ENCODE measurements around the gene FRMD8. TPM values are rescaled to one million over a fixed set of nuclear protein-coding genes. Genes with fewer than 3 reads are reported as not detected.

The FRMD8 gene
- total and polyA plus RNA-seq, 2 experiments from 2014 or later: 32.6 to 64.6 TPM

DNA sequence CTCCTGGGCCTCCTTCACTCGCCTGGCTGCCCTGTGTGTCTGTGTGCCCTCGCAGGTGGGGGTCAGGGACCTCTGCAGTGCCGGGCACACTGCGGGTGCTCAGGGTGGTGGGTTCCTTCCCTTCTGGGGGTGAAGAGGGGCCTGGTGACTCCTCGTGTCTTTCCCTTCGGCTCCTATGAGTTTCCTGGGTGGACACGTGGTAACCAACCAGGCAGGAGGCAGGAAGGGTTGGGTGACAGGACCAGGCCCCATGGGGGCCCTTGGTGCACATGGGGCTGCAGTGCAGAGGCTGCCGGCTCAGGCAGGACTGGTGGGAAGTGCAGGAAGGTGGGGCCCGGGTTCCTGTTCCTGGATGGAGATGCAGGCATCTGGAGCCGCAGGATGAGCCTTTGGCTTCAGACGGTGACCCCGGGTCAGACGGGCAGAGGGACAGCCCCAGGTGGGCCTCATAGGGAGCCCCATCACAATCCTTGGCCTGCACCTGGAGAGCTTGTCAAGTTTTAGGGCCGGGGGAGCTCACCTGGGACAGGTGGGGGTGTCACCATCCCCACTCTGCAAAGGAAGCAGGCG lies 9.6 kb downstream of the FRMD8 start:
- Histone ChIP-seq H3K4me3 (no peak overlapping the region), H3K27ac (no peak overlapping the region), H3K9me3 (ENCODE audit: low read depth) (no peaks in the 10 kb centered on the region), H3K27me3 (no peaks in the 10 kb centered on the region), H3K4me1 (ENCODE audit: low read depth) (no peaks in the 10 kb centered on the region), H3K36me3 (peaks cover 9% of the 10 kb centered on the region)
- TF ChIP-seq, protein P1, sequence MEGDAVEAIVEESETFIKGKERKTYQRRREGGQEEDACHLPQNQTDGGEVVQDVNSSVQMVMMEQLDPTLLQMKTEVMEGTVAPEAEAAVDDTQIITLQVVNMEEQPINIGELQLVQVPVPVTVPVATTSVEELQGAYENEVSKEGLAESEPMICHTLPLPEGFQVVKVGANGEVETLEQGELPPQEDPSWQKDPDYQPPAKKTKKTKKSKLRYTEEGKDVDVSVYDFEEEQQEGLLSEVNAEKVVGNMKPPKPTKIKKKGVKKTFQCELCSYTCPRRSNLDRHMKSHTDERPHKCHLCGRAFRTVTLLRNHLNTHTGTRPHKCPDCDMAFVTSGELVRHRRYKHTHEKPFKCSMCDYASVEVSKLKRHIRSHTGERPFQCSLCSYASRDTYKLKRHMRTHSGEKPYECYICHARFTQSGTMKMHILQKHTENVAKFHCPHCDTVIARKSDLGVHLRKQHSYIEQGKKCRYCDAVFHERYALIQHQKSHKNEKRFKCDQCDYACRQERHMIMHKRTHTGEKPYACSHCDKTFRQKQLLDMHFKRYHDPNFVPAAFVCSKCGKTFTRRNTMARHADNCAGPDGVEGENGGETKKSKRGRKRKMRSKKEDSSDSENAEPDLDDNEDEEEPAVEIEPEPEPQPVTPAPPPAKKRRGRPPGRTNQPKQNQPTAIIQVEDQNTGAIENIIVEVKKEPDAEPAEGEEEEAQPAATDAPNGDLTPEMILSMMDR (IDR thresholded peaks at IDR 0.05; ENCODE audit: low read depth, low read length): no peak
- no peak for DNase-seq (ENCODE audit: low read depth in 1 of 2, low spot score in 1 of 2)

- Histone ChIP-seq H3K4me3 (no peak overlapping the region), H3K27me3 (no peaks in the 10 kb centered on the region), H3K27ac (no peak overlapping the region), H3K9me3 (ENCODE audit: low read depth) (no peaks in the 10 kb centered on the region), H3K36me3 (peaks cover 9% of the 10 kb centered on the region), H3K4me1 (ENCODE audit: low read depth) (no peaks in the 10 kb centered on the region)
- TF ChIP-seq, protein P1 (IDR thresholded peaks at IDR 0.05; ENCODE audit: low read depth, low read length): no peak
- no peak for DNase-seq (ENCODE audit: low read depth in 1 of 2, low spot score in 1 of 2)
Observed at GRCh38 chr11:65396769-65397745, 10.6 kb downstream of the FRMD8 start.

GRCh38 chr11:65398362-65398910 lies 12.0 kb downstream of the FRMD8 start:
- H3K27ac ChIP-seq: no peak overlapping the region
- TF ChIP-seq, protein P1 (IDR thresholded peaks at IDR 0.05; ENCODE audit: low read depth, low read length): no peak
- peaks cover 9% of the 10 kb centered on the region for H3K36me3 ChIP-seq
- no peaks in the 10 kb centered on the region for H3K27me3 ChIP-seq
- H3K4me1 ChIP-seq (ENCODE audit: low read depth): no peaks in the 10 kb centered on the region
- H3K4me3 ChIP-seq: no peak overlapping the region
- no peaks in the 10 kb centered on the region for H3K9me3 ChIP-seq (ENCODE audit: low read depth)
- no peak for DNase-seq (ENCODE audit: low read depth in 1 of 2, low spot score in 1 of 2)

- no peak for DNase-seq (ENCODE audit: low read depth in 1 of 2, low spot score in 1 of 2)
- Histone ChIP-seq H3K4me1 (ENCODE audit: low read depth) (no peaks in the 10 kb centered on the region), H3K9me3 (ENCODE audit: low read depth) (no peaks in the 10 kb centered on the region), H3K27ac (no peak overlapping the region), H3K36me3 (peaks cover 9% of the 10 kb centered on the region), H3K27me3 (no peaks in the 10 kb centered on the region), H3K4me3 (no peak overlapping the region)
- TF ChIP-seq, protein P1 (IDR thresholded peaks at IDR 0.05; ENCODE audit: low read depth, low read length): no peak
Observed at GRCh38 chr11:65399249-65399648, 12.8 kb downstream of the FRMD8 start.

- no peaks in the 10 kb centered on the region for H3K9me3 ChIP-seq (ENCODE audit: low read depth)
- no peak overlapping the region for H3K4me3 ChIP-seq
- H3K4me1 ChIP-seq (ENCODE audit: low read depth): no peaks in the 10 kb centered on the region
- DNase-seq (ENCODE audit: low read depth in 1 of 2, low spot score in 1 of 2): no peak
- H3K27ac ChIP-seq: no peak overlapping the region
- peaks cover 9% of the 10 kb centered on the region for H3K36me3 ChIP-seq
- no peaks in the 10 kb centered on the region for H3K27me3 ChIP-seq
- TF ChIP-seq, protein P1 (IDR thresholded peaks at IDR 0.05; ENCODE audit: low read depth, low read length): no peak
Observed at GRCh38 chr11:65399845-65400244, 13.4 kb downstream of the FRMD8 start.

Data from cardiac muscle cell (in vitro differentiated cells and primary cell).